Osteocyte (in vitro differentiated cells): ENCODE measurements around the gene YEATS2. TPM values are rescaled to one million over a fixed set of nuclear protein-coding genes. Genes with fewer than 3 reads are reported as not detected.

Experiments used
- DNase-seq: peaks from one replicate; pipeline ENCODE4 v3.0.0; 2021; ENCODE audit warnings: mixed read lengths; ENCODE audit not compliant: unreplicated experiment; ENCODE audit errors: extremely low spot score
- H3K27ac Mint-ChIP-seq: one replicate; pipeline ENCODE4 v1.8.0; 2021; ENCODE audit warnings: mild to moderate bottlenecking, mixed read lengths; ENCODE audit not compliant: unreplicated experiment
- H3K27me3 Mint-ChIP-seq: one replicate; pipeline ENCODE4 v1.8.0; 2021; ENCODE audit warnings: mixed read lengths; ENCODE audit not compliant: unreplicated experiment
- H3K36me3 Mint-ChIP-seq: one replicate; pipeline ENCODE4 v1.8.0; 2021; ENCODE audit warnings: mixed read lengths; ENCODE audit not compliant: unreplicated experiment
- H3K4me1 Mint-ChIP-seq: one replicate; pipeline ENCODE4 v1.8.0; 2021; ENCODE audit warnings: mixed read lengths; ENCODE audit not compliant: unreplicated experiment
- H3K4me3 Mint-ChIP-seq: one replicate; pipeline ENCODE4 v1.8.0; 2021; ENCODE audit warnings: mild to moderate bottlenecking, moderate library complexity, mixed read lengths; ENCODE audit not compliant: unreplicated experiment
- H3K9me3 Mint-ChIP-seq: one replicate; pipeline ENCODE4 v1.8.0; 2021; ENCODE audit warnings: mixed read lengths; ENCODE audit not compliant: unreplicated experiment
- total RNA-seq: library from RNA; stranded (reverse); gene quantifications from 2 replicates; pipeline ENCODE4 v1.2.1, GENCODE V29; 2021
- TF ChIP-seq, protein P1 (sequence below): fragments of 200-600 bp; sonication (generic); IDR thresholded peaks from 2 replicates; pipeline ENCODE4 v1.5.0; 2021; ENCODE audit warnings: antibody characterized with exemption, mild to moderate bottlenecking, moderate library complexity

YEATS2 gene
- total RNA-seq, 1 donor from 2014 or later = 41.4 TPM

DNA sequence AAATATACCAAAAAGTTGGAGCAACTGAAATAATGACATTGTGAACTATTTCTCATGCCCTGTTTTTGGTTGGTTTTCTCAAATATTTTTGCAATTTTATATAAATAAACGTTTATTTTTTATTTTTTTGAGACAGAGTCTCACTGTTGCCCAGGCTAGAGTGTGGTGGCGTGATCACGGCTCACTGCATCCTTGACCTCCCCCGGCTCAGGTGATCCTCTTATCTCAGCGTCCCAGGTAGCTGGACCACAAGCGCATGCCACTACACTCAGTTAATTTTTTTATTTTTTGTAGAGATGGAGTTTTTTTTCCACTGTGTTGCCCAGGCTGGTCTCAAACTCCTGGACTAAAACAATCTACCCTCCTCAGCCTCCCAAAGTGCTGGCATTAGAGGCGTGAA lies 45.6 kb downstream of the YEATS2 start:
- H3K4me3 Mint-ChIP-seq = no peak overlapping the region
- TF ChIP-seq, protein P1, sequence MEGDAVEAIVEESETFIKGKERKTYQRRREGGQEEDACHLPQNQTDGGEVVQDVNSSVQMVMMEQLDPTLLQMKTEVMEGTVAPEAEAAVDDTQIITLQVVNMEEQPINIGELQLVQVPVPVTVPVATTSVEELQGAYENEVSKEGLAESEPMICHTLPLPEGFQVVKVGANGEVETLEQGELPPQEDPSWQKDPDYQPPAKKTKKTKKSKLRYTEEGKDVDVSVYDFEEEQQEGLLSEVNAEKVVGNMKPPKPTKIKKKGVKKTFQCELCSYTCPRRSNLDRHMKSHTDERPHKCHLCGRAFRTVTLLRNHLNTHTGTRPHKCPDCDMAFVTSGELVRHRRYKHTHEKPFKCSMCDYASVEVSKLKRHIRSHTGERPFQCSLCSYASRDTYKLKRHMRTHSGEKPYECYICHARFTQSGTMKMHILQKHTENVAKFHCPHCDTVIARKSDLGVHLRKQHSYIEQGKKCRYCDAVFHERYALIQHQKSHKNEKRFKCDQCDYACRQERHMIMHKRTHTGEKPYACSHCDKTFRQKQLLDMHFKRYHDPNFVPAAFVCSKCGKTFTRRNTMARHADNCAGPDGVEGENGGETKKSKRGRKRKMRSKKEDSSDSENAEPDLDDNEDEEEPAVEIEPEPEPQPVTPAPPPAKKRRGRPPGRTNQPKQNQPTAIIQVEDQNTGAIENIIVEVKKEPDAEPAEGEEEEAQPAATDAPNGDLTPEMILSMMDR = no peak
- peaks cover 18% of the 10 kb centered on the region for H3K4me1 Mint-ChIP-seq
- no peak overlapping the region for H3K27ac Mint-ChIP-seq
- peaks cover 24% of the 10 kb centered on the region for H3K36me3 Mint-ChIP-seq
- peaks cover 5% of the 10 kb centered on the region for H3K9me3 Mint-ChIP-seq
- no peak for DNase-seq
- no peaks in the 10 kb centered on the region for H3K27me3 Mint-ChIP-seq

GRCh38 chr3:183745300-183746098 lies 47.9 kb downstream of the YEATS2 start:
- Mint-ChIP-seq H3K36me3 (peaks cover 23% of the 10 kb centered on the region), H3K27me3 (no peaks in the 10 kb centered on the region), H3K4me1 (peaks cover 18% of the 10 kb centered on the region), H3K27ac (peak overlapping the region; percentile 80), H3K9me3 (peaks cover 5% of the 10 kb centered on the region), H3K4me3 (no peak overlapping the region)
- TF ChIP-seq, protein P1 = no peak
- no peak for DNase-seq

DNA sequence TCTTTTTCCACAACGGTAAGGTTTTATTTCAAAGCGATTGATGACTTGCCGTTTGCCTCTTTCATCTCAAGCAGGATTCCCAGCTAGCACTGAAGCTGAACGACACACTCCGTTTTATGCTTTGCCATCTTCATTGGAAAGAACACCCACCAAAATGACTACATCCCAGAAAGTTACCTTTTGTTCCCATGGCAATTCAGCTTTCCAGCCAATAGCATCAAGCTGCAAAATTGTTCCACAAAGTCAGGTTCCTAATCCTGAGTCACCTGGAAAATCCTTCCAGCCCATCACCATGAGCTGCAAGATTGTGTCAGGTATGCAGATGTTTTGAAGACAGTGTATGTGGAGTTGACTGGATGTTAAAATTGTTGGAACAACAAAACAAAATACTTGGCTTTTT lies 56.5 kb downstream of the YEATS2 start:
- Mint-ChIP-seq H3K27me3 (no peaks in the 10 kb centered on the region), H3K4me3 (no peak overlapping the region), H3K36me3 (peaks cover 46% of the 10 kb centered on the region), H3K4me1 (no peaks in the 10 kb centered on the region), H3K9me3 (no peaks in the 10 kb centered on the region), H3K27ac (no peak overlapping the region)
- TF ChIP-seq, protein P1 = no peak
- DNase-seq = no peak

- Mint-ChIP-seq H3K27me3 (no peaks in the 10 kb centered on the region), H3K4me3 (no peak overlapping the region), H3K9me3 (no peaks in the 10 kb centered on the region), H3K36me3 (peaks cover 33% of the 10 kb centered on the region), H3K4me1 (peaks cover 3% of the 10 kb centered on the region), H3K27ac (no peak overlapping the region)
- DNase-seq = no peak
- TF ChIP-seq, protein P1 = no peak
Observed at GRCh38 chr3:183762304-183762703, 64.7 kb downstream of the YEATS2 start.

DNA sequence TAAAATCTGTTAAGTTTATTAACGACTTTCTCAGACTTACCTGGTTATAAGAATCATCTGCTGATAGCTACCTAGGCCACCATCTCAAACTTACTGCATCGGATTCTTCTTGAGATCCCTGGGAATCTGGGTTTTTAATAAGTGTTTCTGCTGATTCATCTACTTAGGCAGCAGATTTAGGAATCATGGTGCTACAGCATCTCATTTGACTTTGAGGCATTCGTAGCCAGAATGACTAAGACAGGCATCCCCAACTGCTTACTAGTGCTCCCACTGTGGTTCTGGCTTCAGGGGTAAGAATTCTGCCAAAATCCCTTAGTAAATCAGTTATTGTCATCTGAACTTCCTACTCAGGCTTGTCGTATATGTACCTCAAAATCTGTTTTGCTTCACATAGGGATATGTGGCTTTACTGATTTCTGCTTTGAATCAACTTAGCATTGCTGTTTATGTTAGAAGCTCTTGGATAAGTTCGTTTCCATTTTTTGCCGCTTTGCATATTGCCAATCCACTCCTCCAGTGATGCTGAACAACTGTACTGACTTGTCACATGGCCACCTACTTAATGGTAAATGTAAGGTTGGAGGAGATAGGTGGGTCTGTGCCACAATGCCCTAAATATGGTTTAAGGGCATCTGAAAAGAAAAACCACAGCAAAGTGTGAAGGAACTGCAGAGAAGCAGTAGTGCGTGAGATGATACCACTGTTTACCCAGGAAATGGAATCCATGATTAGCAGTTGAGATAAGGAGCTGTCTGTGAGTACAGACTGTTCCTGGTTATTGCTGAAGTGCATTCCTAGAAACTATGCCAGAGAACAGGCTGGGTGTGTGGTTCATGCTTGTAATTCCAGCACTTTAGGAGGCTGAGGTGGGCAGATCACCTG lies 67.5 kb downstream of the YEATS2 start:
- peaks cover 3% of the 10 kb centered on the region for H3K4me1 Mint-ChIP-seq
- peaks cover 21% of the 10 kb centered on the region for H3K36me3 Mint-ChIP-seq
- H3K27me3 Mint-ChIP-seq = no peaks in the 10 kb centered on the region
- TF ChIP-seq, protein P1 = no peak
- H3K9me3 Mint-ChIP-seq = no peaks in the 10 kb centered on the region
- no peak overlapping the region for H3K4me3 Mint-ChIP-seq
- DNase-seq = no peak
- peak overlapping the region; percentile 7 for H3K27ac Mint-ChIP-seq
